ENCODE results near the gene PNKD.
"Not testable (repeated sequence)": the region's sequence is repeated elsewhere in the genome, so short reads cannot be mapped to it uniquely, and the experiment has no call there.

PNKD gene

GRCh38 chr2:218272531-218273212, 2.4 kb downstream of the PNKD start:
- DNase-seq (ENCODE audit: low read depth in 2 of 2): peak; percentile 64 to 68

- not testable (repeated sequence) for DNase-seq (ENCODE audit: low read depth in 2 of 2)
Observed at GRCh38 chr2:218273214-218273907, 3.0 kb downstream of the PNKD start.

GRCh38 chr2:218273908-218274249, 3.6 kb downstream of the PNKD start:
- no peak for DNase-seq (ENCODE audit: low read depth in 2 of 2)

DNA sequence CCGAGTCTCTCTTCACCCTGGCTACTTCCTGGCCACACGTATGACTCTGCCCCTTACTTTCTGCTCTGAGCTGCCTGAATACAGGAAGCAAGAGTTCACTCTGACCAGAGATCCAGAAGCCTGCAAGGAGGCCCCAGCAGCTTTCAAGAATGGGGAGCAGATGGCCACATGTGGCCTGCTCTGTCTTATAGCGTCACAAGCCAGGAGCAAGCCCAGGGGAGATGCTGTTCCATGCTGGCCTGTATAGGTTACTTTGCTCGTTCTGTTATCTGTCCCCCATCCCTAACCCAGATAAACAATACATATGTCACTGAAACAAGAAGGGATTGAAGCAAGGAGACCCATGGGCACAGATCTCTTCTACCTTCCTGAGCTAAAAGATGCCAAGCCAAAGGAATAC, 4.3 kb downstream of the PNKD start:
- no peak for DNase-seq (ENCODE audit: low read depth in 2 of 2)

- no peak for DNase-seq (ENCODE audit: low read depth in 2 of 2)
Observed at GRCh38 chr2:218275371-218276072, 5.2 kb downstream of the PNKD start.

DNA sequence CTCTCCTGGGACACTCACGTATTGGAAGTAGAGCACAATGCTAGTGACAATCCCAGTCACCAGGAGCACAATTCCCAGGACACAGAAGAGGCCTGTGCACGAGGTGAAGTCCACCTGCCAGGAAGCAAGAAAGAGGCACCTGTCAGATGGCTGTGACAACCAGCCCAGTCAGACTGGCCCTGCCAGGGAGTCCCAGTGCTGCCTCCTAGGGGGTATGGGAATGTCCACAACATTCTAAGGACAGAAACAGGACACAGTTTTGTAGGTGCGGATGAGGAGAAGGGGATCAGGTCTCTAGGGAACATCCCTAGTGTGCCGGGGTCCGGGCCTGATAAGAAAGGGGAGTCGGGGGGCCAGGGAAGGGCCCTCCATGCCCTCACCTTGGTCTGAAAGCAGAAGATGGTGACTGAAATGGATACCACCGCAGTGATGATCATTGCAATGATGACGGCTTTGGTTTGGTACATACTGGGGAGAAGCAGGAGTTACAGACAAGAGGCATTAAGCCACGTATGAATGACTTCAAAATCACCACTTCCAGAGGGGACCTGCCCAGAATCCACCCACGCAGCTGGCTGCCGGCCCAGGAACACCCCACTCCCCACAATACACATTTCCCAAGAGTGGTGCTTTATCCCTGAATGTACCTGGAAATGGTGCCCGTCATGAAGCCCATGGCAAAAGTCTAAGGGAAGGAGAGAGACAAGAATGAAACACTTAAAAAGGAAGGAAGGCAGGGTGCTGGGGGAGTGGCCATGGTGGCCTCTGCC, 6.9 kb downstream of the PNKD start:
- no peak for DNase-seq (ENCODE audit: low read depth in 2 of 2)

- no peak for DNase-seq (ENCODE audit: low read depth in 2 of 2)
Observed at GRCh38 chr2:218277921-218278320, 7.6 kb downstream of the PNKD start.

DNA sequence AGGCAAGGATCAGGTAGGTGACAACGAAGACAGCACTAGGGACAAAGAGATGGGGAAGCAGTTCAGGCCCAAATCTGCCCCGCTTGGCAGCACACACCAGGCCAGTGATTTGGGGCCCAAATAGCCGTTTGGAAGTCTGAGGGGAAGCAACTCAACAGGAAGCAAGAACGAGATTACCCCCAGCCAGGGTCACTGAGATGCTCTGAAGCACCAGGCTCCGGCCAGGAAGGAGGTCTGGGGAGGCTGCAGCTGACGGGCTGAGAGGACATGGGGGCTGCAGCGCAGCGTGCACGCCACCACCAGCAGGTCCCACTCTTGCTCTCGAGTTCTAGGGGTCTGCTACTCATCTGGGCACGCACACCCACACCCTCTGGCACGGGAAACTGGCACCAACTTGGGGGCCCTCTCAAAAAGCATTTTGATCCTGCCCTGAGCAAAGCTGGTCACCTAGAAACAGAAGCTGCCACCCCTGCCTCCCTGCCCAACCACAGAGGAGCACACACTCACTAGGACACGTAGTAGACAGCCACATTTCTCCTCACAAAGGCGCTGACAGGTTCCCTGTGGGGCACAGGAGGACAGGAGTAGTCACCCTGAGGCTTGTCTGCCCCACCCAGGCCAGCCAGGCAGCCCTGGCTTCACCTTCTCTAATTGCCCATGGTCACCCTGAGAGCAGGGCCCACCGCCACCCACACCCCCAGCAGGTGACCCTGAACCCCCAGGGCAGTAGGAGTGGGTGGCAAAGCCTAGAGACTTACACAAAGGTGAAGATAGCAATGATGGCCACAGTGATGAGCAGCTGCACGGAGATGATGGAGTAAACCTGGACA, 8.4 kb downstream of the PNKD start:
- DNase-seq (ENCODE audit: low read depth in 2 of 2): no peak

DNA sequence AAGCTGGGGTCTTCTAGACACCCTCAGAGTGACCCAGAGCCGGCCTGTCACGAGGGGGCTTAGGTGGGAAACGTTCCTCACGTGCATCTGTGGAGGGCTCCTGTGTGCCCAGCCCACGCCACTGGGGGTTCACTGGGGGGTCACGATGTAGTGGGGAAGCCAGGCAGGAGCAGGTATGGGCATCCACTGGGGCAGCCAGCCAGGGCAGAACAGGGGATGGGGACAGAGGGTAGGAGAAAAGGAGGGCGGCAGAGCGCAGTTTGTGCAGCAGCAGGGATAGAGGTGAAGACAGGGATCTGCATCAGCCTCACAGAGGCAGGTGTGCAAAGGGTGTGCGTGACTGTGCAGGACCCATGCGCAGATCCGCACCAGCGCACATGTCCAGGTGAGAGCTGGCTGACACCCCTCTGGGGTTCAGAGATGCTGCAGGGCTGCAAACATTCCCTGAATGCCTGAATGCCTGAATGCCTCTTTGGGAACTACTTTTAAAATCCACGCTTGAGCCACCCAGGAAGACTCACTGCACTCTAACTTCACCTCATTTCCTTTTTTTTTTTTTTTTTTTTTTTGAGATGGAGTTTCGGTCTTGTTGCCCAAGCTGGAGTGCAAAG, 10.0 kb downstream of the PNKD start:
- DNase-seq (ENCODE audit: low read depth in 2 of 2): no peak

GRCh38 chr2:218281449-218281848, 11.1 kb downstream of the PNKD start:
- DNase-seq (ENCODE audit: low read depth in 2 of 2): no peak

GRCh38 chr2:218282173-218282991, 12.1 kb downstream of the PNKD start:
- DNase-seq (ENCODE audit: low read depth in 2 of 2): no peak

GRCh38 chr2:218284106-218284811, 13.9 kb downstream of the PNKD start:
- DNase-seq (ENCODE audit: low read depth in 2 of 2): peak in 1 of 2 donors; percentile 58

DNA sequence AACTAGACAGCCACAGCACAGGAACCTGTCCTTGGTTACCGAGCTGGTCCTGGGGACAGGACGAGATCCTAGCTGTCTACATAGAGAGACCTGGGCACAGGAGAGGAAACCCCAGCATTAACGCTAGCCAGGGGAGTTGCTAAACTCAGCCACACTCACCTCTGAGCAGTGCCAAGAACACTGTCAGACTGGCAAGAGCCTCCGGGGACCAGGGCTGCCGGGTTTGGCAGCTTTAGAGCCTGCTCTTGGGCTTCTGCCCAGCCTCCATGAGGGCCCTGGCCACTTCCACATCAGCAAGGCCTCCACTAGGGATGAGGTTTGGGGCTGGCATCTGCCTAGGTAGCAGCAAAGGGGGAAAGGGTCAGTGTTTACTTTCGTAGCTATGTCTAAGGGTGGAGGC, 15.3 kb downstream of the PNKD start:
- no peak for DNase-seq (ENCODE audit: low read depth in 2 of 2)

GRCh38 chr2:218286570-218287459, 16.5 kb downstream of the PNKD start:
- peak; percentile 64 to 74 for DNase-seq (ENCODE audit: low read depth in 2 of 2)

- no peak for DNase-seq (ENCODE audit: low read depth in 2 of 2)
Observed at GRCh38 chr2:218289639-218290315, 19.5 kb downstream of the PNKD start.

DNA sequence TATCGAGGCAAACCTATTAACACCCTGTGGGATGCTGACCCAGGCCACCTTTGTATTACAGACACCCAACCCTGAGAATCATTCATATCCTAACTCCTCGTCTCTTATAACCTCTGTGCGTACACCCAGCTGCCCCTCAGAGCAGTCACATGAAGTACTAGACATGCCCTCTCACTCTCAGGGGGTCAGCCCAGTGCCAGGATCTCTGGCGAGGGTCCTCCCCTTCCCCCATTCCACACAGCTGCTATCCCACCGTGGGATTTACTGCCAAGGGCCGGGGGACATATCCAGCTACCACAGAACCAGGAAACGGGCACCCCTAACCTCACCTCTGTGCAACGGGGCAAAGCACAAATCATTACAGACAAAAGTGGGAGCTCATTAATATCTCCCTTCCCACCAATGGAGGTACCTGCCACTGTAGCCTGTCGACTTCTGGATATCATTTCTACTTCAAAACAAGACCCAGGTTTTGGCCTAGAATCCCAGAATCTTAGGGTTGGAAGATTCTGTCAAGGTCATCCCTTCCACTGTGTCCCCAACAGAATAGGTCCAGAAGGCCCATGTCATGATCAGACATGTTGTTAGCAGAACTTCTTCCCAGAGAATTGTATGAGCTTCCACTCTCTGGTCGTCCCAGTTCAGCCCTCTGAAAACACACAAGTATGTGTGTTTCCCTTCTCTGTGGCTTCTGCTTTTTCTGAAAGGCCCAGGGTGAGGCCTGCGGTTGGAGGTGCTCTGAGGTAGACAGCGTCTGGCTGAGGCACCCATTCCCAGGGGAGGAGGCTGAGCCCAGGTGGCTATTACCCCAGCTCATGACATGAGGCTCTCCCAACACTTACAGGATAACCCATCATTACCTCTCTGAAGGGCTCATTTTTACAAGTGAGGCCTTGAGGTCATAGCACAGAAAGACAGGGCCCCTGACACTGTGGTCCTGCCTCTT, 20.3 kb downstream of the PNKD start:
- DNase-seq (ENCODE audit: low read depth in 2 of 2): peak in 1 of 2 donors; percentile 27
